RKO (cell line): Measurements from ENCODE around the gene PTTG2.
A peak's percentile ranks its signal among the peaks of the same experiment; 100 is the strongest.
"Not testable (repeated sequence)": the region's sequence is repeated elsewhere in the genome, so short reads cannot be mapped to it uniquely, and the experiment has no call there.

ENCODE experiments used
- DNase-seq: peaks from one replicate; pipeline ENCODE4 v3.0.0-alpha.2; 2016; ENCODE audit warnings: low spot score

The PTTG2 gene

GRCh38 chr4:37960098-37960497, at the start of gene PTTG2:
Gene PTTG2, plus strand, starts transcription at chr4:37960398. Its CDS starts 37 bp downstream, at chr4:37960435.
- DNase-seq = no peak

- DNase-seq = no peak
These were observed 45.7 kb upstream of the PTTG2 start for GRCh38 chr4:37914539-37914938.

GRCh38 chr4:37917388-37917787, 42.8 kb upstream of the PTTG2 start:
- DNase-seq = no peak

- no peak for DNase-seq
These were observed 41.5 kb upstream of the PTTG2 start for GRCh38 chr4:37918653-37919052.

- no peak for DNase-seq
These were observed 37.9 kb upstream of the PTTG2 start for GRCh38 chr4:37922328-37922727.

GRCh38 chr4:37923089-37923488, 37.1 kb upstream of the PTTG2 start:
- not testable (repeated sequence) for DNase-seq

GRCh38 chr4:37924946-37925345, 35.3 kb upstream of the PTTG2 start:
- DNase-seq = no peak

- DNase-seq = no peak
These were observed 32.8 kb upstream of the PTTG2 start for GRCh38 chr4:37927434-37927833.

GRCh38 chr4:37928426-37929416, 31.5 kb upstream of the PTTG2 start:
- no peak for DNase-seq

GRCh38 chr4:37934096-37934495, 26.1 kb upstream of the PTTG2 start:
- no peak for DNase-seq

- no peak for DNase-seq
These were observed 25.6 kb upstream of the PTTG2 start for GRCh38 chr4:37934609-37935008.

- DNase-seq = no peak
These were observed 25.2 kb upstream of the PTTG2 start for GRCh38 chr4:37935026-37935425.

GRCh38 chr4:37936889-37937498, 23.2 kb upstream of the PTTG2 start:
- no peak for DNase-seq

- no peak for DNase-seq
These were observed 22.0 kb upstream of the PTTG2 start for GRCh38 chr4:37938208-37938607.

GRCh38 chr4:37946503-37947179, 13.6 kb upstream of the PTTG2 start:
- DNase-seq = no peak

GRCh38 chr4:37948542-37948941, 11.7 kb upstream of the PTTG2 start:
- no peak for DNase-seq

GRCh38 chr4:37949636-37950426, 10.4 kb upstream of the PTTG2 start:
- no peak for DNase-seq

- DNase-seq = no peak
These were observed 8.5 kb upstream of the PTTG2 start for GRCh38 chr4:37951461-37952352.

- no peak for DNase-seq
These were observed 7.0 kb upstream of the PTTG2 start for GRCh38 chr4:37953156-37953555.

- DNase-seq = peak; percentile 68
These were observed 6.4 kb upstream of the PTTG2 start for GRCh38 chr4:37953620-37954293.
